ENCODE results near the gene MCHR1. TPM values are rescaled to one million over a fixed set of nuclear protein-coding genes. Genes with fewer than 3 reads are reported as not detected.

Gene MCHR1, protein sequence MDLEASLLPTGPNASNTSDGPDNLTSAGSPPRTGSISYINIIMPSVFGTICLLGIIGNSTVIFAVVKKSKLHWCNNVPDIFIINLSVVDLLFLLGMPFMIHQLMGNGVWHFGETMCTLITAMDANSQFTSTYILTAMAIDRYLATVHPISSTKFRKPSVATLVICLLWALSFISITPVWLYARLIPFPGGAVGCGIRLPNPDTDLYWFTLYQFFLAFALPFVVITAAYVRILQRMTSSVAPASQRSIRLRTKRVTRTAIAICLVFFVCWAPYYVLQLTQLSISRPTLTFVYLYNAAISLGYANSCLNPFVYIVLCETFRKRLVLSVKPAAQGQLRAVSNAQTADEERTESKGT
- not detected for polyA plus RNA-seq (ENCODE audit: low read depth in 6 of 6)

DNA sequence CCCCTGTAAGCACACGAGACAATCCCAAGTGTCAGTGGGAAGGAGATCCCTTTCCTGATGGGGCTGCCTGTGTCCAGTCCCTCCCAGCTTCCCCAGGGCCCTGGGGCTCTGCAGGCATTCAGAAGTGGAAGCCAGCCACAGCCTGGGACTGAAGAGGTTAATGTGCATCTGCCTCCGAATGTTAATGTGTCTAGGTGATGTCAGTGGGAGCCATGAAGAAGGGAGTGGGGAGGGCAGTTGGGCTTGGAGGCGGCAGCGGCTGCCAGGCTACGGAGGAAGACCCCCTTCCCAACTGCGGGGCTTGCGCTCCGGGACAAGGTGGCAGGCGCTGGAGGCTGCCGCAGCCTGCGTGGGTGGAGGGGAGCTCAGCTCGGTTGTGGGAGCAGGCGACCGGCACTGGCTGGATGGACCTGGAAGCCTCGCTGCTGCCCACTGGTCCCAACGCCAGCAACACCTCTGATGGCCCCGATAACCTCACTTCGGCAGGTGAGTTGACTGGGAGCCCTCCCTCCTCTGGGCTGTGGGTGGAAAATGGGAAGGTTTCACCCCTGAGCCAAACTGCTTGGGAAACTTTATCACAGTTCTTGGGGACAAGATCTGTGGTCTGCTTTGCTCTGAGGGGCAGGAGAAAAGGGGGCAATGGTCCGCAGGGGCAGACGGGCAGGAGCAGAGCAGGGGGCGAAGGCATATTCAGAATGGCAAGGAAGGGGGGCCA, at the start of gene MCHR1:
Gene MCHR1, plus strand, starts transcription at position 236 of the 715 bp plus-strand sequence. Its CDS starts 169 bp downstream, at position 405.
- H3K27ac Mint-ChIP-seq: peak within 1 kb of the TSS in 2 of 6 donors; percentile 5 to 27
- ATAC-seq (ENCODE audit: low read depth in 2 of 2) (no peak), DNase-seq (no peak)
- H3K4me1 Mint-ChIP-seq: peaks cover 4 to 15% (median 13%) of the 10 kb centered on the region in 3 donors
- H3K36me3 Mint-ChIP-seq: no peaks in the 10 kb centered on the region
- no peak within 1 kb of the TSS for H3K4me3 Mint-ChIP-seq
- no peaks in the 10 kb centered on the region for H3K9me3 Mint-ChIP-seq
- H3K27me3 Mint-ChIP-seq: peaks cover 16 to 40% (median 32%) of the 10 kb centered on the region in 3 donors

DNA sequence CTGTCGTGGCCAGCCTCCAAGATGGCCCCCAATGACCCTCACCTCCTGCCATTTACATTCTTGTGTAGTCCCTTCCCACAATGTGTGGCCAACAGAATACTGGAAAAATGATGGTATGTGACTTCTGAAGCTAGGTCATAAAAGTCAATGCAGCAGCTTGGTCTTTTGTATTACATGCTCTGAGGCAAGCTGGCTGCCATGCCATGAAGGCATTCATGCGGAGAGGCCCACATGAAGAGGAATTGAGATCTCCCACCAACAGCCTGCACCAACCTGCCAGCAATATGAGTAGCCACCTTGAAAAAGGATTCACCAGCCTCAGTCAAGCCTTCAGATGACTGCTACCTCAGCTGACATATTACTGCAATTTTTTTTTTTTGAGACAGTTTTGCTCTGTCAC, 47.4 kb upstream of the MCHR1 start:
- Mint-ChIP-seq H3K9me3 (no peaks in the 10 kb centered on the region), H3K4me3 (peak overlapping the region in 1 of 8 donors; percentile 12), H3K36me3 (no peaks in the 10 kb centered on the region), H3K27ac (peak overlapping the region in 3 of 6 donors; percentile 51 to 81 (median 57)), H3K27me3 (no peaks in the 10 kb centered on the region), H3K4me1 (peaks cover 42 to 74% (median 66%) of the 10 kb centered on the region in 3 donors)
- ATAC-seq (ENCODE audit: low read depth in 2 of 2) (no peak), DNase-seq (no peak)

DNA sequence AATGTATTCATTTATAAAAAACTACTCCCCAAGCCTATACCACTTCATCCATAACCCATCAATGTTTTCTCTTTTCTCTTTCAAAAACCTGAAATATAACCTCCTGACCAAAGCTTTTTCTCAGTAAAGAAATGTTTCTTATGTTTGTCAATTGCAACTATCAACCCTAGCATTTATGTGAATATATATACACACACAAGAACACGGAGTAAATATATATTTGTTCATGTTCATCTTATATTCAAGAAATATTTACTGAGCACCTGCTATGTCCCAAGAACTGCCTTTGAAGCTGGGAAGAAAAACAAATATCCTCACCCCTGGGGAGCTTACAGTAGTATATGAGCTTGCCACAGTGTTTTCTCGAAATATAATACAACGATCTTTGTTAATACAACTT, 46.2 kb upstream of the MCHR1 start:
- Mint-ChIP-seq H3K27ac (peak overlapping the region in 2 of 6 donors; percentile 6 to 56), H3K9me3 (no peaks in the 10 kb centered on the region), H3K4me1 (peaks cover 43 to 69% (median 64%) of the 10 kb centered on the region in 3 donors), H3K36me3 (no peaks in the 10 kb centered on the region), H3K27me3 (no peaks in the 10 kb centered on the region), H3K4me3 (peak overlapping the region in 1 of 8 donors; percentile 34)
- ATAC-seq (ENCODE audit: low read depth in 2 of 2): no peak
- DNase-seq: no peak

DNA sequence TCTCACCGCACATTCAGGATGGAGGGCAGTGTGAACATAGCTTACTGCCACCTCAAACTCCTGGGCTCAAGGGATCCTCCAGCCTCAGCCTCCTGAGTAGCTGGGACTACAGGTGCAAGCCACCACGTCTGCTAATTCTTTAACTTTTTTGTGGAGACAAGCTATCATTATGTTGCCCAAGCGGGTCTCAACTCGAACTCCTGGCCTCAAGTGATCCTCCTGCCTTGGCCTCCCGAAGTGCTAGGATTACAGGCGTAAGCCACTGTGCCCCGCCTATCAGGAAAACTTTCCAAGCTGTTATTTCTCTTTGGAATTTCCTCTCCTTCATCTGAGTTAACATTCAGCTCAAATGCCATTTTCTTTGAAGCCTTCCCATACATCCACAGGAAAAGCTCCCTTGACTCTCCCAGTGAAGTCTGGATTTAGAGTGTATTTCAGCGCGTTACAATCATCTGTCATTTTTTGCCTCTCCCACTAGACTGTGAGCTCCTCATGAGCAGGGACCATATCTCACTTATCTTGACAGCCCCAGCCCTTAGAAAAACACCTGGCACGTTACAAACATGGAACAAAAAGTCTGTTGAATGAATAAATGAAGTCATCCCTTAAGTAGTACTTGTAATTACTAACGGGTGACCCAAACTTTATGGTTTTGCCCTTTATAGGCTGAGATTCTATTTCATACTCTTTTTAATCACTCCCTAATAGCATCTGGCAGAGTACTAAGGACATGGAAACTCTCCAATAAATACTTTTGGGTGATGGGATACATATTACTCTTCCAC, 45.0 kb upstream of the MCHR1 start:
- Mint-ChIP-seq H3K4me1 (peaks cover 33 to 63% (median 52%) of the 10 kb centered on the region in 3 donors), H3K27ac (peak overlapping the region in 1 of 6 donors; percentile 23), H3K4me3 (peak overlapping the region in 5 of 8 donors; percentile 42 to 94 (median 89)), H3K9me3 (no peaks in the 10 kb centered on the region), H3K27me3 (no peaks in the 10 kb centered on the region), H3K36me3 (no peaks in the 10 kb centered on the region)
- DNase-seq (no peak), ATAC-seq (ENCODE audit: low read depth in 2 of 2) (no peak)

DNA sequence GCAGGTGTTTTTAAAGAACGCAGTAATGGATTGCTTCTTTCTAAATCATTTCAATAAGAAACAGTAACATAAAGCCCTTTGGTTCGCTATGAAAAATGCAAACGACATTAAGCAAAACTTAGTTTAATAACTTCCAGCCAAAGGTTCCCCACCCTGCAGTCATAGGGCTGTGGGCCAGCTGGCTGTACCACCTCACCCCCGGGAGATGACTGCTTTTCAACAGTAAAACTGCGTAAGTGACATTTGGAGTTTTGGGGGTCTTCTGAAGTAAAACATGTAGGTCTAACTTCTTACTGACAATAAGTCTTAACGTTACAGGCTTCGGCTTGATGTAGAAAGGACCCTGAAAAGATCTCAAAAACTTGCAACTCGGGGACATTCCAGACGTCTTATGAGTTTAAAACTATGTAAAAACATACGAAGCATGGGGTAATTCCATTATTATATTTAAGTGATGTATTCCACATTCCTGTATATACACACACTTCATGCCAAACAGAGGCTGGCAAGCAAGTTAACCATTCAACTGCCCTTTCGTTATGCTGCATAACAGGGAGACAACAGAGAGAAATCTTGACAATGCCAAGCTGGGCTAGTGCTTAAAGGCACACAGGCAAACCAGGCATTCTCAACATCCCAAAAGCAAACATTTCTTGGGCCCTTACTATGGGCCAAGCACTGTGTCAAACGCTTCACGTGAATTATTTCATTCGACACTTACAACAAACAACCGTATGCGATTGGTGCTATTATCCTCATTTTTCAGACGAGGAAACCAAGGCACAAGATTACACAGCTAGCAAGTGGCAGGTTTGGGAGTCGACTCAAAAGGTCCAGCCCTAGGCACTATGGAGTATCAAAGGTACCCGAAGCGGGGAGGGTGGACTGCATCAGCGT, 44.0 kb upstream of the MCHR1 start:
- H3K9me3 Mint-ChIP-seq: no peaks in the 10 kb centered on the region
- H3K27me3 Mint-ChIP-seq: no peaks in the 10 kb centered on the region
- peaks cover 33 to 55% (median 52%) of the 10 kb centered on the region in 3 donors for H3K4me1 Mint-ChIP-seq
- DNase-seq (no peak), ATAC-seq (ENCODE audit: low read depth in 2 of 2) (no peak)
- peak overlapping the region; percentile 77 to 94 (median 90) for H3K4me3 Mint-ChIP-seq
- no peaks in the 10 kb centered on the region for H3K36me3 Mint-ChIP-seq
- peak overlapping the region in 4 of 6 donors; percentile 30 to 96 (median 86) for H3K27ac Mint-ChIP-seq

DNA sequence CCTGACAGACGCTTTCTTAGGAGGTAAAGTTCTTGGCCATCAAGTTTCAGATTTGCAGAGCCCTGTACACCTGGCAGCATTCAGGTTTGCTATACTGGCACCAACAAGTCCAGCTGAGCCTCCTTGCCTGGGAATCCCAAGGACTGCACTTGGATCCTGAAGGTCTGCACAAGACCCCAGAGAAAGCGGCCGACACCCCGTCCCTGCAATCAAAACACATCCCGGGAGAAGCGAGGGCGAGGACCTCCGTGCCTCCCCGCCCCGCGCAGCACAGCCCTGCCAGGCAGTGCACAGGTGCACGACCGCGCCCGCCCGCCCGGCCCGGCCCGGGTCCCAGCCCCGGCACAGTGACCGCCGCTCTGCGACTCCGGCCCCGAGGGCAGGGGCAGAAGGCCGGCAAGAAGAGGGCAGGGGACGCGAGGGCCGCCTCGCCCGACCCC, 43.3 kb upstream of the MCHR1 start:
- H3K4me3 Mint-ChIP-seq: peak overlapping the region; percentile 88 to 99 (median 92)
- H3K4me1 Mint-ChIP-seq: peaks cover 33 to 52% (median 47%) of the 10 kb centered on the region in 3 donors
- ATAC-seq (ENCODE audit: low read depth in 2 of 2) (peak in 1 of 2 donors; percentile 6), DNase-seq (no peak)
- no peaks in the 10 kb centered on the region for H3K9me3 Mint-ChIP-seq
- peak overlapping the region in 5 of 6 donors; percentile 76 to 97 (median 92) for H3K27ac Mint-ChIP-seq
- no peaks in the 10 kb centered on the region for H3K27me3 Mint-ChIP-seq
- H3K36me3 Mint-ChIP-seq: no peaks in the 10 kb centered on the region

DNA sequence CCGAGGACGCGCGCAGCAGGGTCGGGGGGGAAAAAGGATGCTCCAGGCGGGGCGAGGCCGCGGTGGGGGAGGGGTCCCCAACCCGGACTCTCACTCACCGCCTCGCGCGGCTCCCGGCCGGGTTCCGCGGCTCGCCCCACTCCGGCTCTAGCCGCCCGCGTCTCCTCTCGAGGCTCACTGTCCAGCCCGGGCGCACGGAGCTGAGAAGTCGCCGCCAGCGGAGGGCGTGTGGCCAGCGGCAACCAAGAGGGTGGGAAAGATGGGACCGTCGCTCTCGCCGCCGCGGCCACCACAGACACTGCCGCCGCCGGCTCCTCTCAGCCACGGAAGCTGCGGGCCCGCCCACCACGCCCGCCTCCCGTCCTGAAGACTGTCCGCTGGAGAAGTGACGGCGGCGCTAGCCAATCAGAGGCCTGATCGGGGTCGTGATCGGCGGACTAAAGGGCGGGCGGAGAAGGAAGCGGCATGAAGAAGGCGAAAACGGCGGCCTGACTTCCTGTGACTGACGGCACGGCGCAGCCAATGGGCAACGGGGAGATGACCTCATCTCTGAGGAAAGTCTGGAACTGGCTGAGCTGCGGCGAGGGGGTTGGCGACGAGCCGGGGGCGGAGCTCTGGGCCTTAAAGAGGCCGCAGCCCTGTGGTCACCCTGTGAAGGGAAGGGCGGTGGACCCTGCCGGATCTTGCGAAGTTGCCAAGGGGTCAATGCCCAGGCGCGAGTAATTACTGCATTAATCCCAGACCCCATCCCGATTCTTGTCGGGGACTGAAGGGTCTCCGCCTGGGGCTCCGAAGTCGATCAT, 42.7 kb upstream of the MCHR1 start, which contains the start of gene MRTFA:
Gene MRTFA, minus strand, starts transcription at position 340 of the 803 bp plus-strand sequence.
- H3K36me3 Mint-ChIP-seq: no peaks in the 10 kb centered on the region
- peak; percentile 90 to 91 for ATAC-seq (ENCODE audit: low read depth in 2 of 2)
- H3K4me3 Mint-ChIP-seq: peak within 1 kb of the TSS; percentile 88 to 99 (median 97)
- peaks cover 26 to 48% (median 41%) of the 10 kb centered on the region in 3 donors for H3K4me1 Mint-ChIP-seq
- peak within 1 kb of the TSS; percentile 92 to 99 (median 97) for H3K27ac Mint-ChIP-seq
- H3K9me3 Mint-ChIP-seq: no peaks in the 10 kb centered on the region
- peak; percentile 99 for DNase-seq
- H3K27me3 Mint-ChIP-seq: no peaks in the 10 kb centered on the region

DNA sequence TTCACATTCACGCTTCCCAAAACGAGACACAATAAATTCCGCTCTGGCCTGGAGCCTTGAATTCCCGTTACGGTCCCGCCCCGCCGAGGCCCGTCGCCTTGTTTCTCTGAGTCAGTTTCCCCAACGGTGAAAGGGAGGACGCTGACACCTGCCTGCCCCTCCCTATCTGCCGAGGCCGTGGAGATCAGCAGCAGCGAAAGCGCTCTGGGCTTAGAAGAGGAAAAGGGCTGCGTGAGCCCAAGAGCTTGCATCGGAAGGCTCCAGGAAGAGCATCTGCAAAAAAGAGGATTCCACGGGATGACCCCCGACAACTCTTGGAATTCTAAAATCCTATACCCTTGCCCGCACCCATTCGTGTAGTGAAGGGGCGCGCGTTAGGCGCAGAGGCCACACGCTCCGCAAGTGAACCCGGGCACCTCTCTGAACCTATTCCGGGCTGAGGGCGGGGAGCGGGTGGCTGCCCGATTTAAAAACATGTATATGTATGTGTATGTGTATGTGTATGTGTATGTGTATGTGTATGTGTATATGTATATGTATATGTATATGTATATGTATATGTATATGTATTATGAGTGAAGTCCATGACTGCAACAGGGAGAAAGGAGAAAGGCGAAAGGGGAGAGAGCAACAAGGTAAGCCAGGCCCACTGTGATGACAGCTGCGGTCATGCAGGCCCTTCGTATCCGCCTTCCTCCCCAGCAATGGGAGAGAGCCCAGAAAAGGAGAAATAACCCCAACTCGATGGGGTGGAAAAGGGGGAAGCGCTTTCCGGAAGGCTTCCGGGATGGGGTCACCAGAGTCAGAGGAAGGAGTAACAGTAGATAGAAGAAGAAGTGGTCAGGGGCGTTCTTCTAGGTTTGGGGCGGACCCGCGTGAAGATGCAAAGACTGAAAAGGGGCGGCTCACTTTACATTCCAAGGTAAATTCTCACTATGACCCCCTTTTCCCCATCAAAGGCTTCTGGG, 41.8 kb upstream of the MCHR1 start:
- Mint-ChIP-seq H3K27me3 (no peaks in the 10 kb centered on the region), H3K4me1 (peaks cover 22 to 40% (median 35%) of the 10 kb centered on the region in 3 donors), H3K36me3 (no peaks in the 10 kb centered on the region), H3K4me3 (peak overlapping the region; percentile 88 to 99 (median 97)), H3K27ac (peak overlapping the region; percentile 92 to 99 (median 97)), H3K9me3 (no peaks in the 10 kb centered on the region)
- peak in 1 of 2 donors; percentile 8 for ATAC-seq (ENCODE audit: low read depth in 2 of 2)
- peak; percentile 57 for DNase-seq

DNA sequence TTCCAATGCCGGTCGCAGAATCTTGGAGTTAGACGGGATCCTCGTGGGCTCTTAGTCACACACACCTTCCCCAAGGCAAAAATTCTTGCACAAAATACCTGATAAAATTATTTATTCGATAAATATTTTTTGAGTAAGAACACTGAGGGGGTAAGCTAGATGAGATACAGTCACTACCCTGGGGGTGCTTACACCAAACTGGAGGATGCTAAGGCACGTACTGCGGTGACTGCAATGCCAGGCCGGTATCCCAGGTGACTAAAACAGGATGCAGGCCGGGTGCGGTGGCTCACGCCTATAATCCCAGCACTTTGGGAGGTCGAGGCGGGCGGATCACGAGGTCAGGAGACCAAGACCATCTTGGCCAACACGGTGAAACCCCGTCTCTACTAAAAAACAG, 41.0 kb upstream of the MCHR1 start:
- Mint-ChIP-seq H3K27me3 (no peaks in the 10 kb centered on the region), H3K4me3 (peak overlapping the region in 5 of 8 donors; percentile 88 to 99 (median 97)), H3K36me3 (no peaks in the 10 kb centered on the region), H3K4me1 (peaks cover 18 to 35% (median 28%) of the 10 kb centered on the region in 3 donors), H3K27ac (no peak overlapping the region), H3K9me3 (no peaks in the 10 kb centered on the region)
- ATAC-seq (ENCODE audit: low read depth in 2 of 2) (no peak), DNase-seq (no peak)

DNA sequence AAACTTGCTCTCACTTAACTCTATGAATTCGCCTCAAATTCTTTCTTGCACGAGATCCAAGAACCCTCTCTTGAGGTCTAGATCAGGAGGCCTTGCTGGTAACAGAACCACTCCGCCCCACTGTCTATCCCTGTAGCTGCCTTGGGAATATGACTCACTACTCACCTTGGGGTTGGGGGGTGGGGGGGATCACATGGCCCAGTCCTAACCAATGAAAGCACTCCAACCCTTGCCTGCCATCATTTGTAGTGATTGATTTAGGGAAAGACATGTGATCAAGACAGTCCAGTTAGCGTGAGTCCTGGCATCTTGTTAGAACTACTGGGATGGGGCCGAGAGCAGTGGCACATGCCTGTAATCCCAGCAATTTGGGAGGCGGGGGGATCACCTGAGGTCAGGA, 38.0 kb upstream of the MCHR1 start:
- Mint-ChIP-seq H3K4me3 (no peak overlapping the region), H3K36me3 (no peaks in the 10 kb centered on the region), H3K9me3 (no peaks in the 10 kb centered on the region), H3K4me1 (peaks cover 10 to 20% (median 10%) of the 10 kb centered on the region in 3 donors), H3K27ac (peak overlapping the region in 1 of 6 donors; percentile 14), H3K27me3 (no peaks in the 10 kb centered on the region)
- no peak for ATAC-seq (ENCODE audit: low read depth in 2 of 2)
- DNase-seq: no peak

DNA sequence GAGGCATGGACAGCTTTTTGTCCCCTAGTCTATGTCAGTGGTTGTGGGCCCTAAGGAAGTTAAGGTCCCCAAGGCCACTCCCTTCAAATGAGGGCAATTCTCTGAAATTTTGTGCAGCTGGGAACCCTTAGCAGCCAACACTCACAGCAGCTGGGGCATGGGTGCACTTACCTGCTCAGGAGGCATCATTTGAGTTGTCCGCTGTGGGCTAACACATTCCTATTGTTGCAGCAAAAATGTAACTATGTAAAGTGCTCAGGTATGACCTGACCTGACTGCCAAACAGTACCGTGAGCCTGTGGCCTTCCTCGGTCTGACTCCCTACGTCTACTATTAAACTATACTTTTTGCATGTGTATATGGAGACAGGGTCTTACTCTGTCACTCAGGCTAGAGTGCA, 37.0 kb upstream of the MCHR1 start:
- Mint-ChIP-seq H3K4me3 (no peak overlapping the region), H3K9me3 (no peaks in the 10 kb centered on the region)
- no peak for ATAC-seq (ENCODE audit: low read depth in 2 of 2)

More for the DNA sequence above, 37.0 kb upstream of the MCHR1 start:
- peak overlapping the region in 2 of 6 donors; percentile 26 to 68 for H3K27ac Mint-ChIP-seq
- no peaks in the 10 kb centered on the region for H3K27me3 Mint-ChIP-seq
- H3K4me1 Mint-ChIP-seq: peaks cover 6 to 23% (median 13%) of the 10 kb centered on the region in 3 donors
- no peak for DNase-seq
- no peaks in the 10 kb centered on the region for H3K36me3 Mint-ChIP-seq

Measured in naive B cell (primary cell).